GM18858 (cell line): ENCODE measurements around the gene TRAPPC3L.

Experiments
- ATAC-seq: cut with Tn5 transposase; IDR thresholded peaks from one replicate; pipeline ENCODE4 v1.9.1; 2021; ENCODE audit not compliant: unreplicated experiment

Gene TRAPPC3L

DNA sequence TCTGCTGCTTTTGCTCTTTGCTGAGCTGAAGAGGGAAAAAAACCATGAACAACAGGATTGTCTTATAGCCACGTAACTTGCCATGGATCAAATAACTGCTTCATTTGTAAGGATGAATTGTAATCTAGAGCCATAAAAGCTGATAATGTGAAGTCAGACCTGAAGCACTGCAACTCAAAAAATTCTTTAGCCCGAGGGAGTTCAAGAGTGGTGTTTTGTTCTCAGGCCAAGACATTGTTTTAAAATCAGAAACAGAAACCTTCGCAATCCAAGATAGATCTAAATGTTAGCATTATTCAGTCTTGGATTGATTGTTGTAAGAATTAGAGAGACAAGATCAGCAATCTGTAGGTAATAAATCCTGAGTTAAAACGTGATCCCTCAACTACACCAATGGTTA lies at the start of gene TRAPPC3L:
TSS of gene TRAPPC3L (minus strand) at position 34 of the 400 bp plus-strand sequence. CDS start 170 bp downstream, outside the sequence.
- no peak for ATAC-seq

DNA sequence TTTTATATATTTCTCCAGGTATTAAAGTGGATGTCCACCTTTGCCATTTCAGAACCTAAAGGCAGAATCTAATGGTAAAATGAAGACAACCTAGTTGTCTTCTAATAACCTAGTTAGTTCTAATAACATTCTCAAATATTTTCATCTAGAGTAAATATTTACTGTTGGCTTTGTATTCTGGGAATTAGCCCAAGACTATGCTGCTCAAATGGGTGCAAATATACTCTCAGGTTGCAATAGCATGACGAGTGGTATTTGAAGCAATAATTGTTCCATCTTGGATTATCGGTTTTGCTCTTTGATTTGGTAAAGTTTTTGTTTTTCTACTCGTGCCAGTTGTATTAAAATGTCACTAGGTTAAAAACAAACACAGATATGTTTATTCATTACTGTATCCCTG lies 49.8 kb upstream of the TRAPPC3L start:
- no peak for ATAC-seq

DNA sequence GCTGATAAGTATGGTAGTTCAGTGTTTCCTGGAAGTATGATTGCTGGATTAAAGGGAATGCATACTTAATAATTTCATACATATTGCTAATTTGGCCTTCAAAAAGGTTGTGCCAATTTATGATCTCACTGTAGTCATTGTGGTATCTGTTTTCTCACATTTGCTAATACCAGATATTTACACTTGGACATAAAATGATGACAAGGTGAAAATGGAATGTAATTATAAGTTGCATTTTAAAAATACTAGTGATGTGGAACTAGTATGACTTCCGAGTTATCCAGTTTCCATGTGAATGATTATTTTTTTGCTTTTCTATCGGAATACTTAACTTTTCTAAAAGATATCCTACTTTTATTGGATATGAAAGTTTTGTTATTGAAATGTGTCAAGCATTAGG lies 41.3 kb upstream of the TRAPPC3L start:
- ATAC-seq, result no peak

DNA sequence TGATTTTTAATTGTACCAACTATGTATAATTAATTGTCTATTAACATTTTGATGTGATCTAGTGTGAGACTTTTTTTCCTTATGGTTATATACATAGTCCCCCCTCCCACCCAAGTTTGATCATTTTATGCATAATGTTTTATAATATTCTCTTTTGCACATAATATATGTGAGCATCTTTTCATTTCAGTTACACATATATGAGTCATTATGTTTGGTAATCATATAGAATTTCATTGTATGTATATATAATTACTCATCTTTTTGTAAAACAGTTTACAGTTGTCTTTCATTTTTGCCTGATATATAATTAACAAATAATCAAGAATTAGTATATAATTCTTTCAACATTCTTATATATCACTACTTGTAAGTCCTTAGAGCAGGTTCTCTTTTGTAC lies 40.8 kb upstream of the TRAPPC3L start:
- no peak for ATAC-seq

DNA sequence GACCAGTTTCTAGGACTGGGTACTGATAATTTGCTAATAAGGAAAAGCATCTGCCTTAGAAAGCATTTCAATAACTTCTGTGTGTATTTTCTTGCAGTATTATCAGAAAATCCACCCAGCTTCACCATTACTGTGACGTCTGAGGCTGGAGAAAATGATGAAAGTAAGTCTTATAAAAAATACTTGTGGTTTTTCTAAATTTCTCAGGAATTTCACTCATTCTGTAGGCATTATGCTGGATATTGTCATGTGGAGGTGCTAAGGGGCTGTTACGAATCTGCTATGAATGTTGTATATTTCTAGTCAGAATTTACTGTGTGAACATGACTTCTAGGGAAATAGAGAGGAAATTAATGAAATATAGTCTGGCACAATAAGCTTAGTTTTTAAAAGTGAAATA lies 34.7 kb upstream of the TRAPPC3L start:
- ATAC-seq, result no peak

DNA sequence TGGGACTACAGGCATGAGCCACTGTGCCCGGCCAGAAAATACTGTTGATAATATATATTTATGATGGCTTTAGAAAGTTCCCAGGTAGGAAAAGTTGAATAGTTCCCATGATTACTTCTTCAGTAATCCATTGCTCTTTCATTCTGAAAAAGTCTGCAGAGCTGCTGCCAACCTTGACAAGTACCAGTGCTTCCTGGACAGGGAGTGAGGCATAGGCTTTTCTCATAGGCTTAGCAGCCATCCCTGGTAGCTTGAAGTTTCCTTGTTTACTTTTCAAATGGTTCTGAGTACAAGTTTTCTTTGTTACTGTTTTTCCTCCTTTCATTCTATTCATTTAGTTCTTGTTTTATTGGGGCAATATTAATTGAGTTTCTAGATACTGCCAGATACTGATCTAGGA lies 33.7 kb upstream of the TRAPPC3L start:
- ATAC-seq, result no peak

DNA sequence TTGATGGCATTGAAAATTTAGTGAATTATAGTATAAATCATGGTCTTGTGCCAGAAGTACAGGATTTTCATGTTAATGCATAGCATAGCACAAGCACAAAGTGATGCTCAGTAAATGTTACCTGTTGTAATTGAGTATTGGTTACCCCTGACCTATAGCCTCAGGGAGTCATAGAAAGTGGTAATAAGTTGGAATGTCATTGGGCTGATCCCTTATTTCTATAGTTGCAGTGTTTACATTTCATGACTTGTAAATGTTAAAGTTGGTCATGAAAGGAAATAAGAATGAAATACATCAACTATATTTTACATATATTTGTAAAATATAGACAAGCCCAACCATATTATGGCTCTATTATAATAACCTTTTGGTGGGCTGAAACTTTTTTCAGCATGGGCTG lies 32.9 kb upstream of the TRAPPC3L start:
- no peak for ATAC-seq

DNA sequence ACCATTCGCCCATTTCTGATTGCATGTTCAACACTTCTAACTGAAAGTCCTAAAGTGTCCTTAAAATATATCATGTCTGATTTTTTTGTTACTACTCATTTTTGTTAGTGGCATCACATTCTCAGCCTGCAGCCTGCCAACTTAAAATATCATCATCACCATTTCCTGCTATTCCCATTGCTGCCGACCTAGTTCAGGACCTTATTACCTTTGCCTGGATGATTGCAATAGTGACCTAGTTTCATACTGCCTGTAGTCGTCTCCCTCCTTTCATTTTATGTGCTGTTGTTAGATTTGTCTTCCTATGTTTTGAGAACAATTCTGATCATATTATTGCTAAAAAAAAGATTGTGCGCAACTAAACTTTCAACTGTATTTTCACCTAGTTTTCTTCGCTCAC lies 32.0 kb upstream of the TRAPPC3L start:
- ATAC-seq, result no peak

DNA sequence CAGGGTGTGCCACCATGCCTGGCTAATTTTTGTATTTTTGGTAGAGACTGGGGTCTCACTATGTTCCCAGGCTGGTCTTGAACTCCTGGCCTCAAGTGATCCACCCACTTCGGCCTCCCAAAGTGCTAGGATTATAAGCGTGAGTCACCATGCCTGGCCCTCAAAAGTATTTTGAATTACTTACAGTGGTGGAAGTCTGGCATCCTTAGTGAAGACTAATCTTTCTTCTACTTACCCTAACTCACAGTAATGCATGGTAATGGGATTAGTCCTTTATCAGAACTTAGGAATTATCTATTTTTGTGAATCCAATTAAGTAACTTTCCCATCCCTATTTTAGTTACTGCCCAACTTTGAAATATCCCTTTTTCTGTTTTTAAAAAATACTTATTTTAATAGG lies 29.7 kb upstream of the TRAPPC3L start:
- no peak for ATAC-seq

DNA sequence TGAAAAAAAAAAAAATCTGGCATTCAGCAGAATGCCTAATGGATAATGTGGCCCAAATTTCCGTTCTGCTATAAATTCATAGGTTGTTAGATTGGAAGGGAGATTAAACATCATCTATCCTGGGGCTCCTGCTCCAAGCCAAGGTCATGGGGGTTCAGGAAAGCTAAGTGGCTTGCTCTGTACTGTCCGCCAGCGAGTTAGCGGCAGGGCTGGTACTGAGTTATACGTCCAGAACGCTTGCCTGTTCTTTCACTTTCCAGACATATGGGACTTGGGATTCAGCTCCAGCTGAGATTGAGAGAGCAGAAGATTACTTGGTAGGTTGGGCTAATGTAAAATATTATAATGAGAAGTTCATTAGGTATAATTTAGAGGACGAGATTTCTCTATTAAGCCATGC lies 26.7 kb upstream of the TRAPPC3L start:
- ATAC-seq, result no peak

DNA sequence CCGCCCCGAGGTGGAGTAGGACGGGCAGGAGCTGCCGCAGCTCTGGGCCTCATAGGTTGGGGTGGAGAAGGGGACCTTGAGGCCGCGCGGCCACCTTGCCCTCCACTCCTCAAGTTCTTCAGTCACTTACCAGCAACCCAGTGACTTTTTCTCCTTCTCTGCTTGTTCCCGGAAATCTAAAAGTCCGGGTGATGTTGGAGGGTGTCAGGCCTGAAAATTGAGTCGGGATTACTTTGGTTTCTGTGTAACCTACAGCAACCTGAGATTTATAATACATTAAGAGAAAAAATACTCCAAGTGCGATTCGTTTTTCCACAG lies 26.2 kb upstream of the TRAPPC3L start:
- ATAC-seq, result no peak

DNA sequence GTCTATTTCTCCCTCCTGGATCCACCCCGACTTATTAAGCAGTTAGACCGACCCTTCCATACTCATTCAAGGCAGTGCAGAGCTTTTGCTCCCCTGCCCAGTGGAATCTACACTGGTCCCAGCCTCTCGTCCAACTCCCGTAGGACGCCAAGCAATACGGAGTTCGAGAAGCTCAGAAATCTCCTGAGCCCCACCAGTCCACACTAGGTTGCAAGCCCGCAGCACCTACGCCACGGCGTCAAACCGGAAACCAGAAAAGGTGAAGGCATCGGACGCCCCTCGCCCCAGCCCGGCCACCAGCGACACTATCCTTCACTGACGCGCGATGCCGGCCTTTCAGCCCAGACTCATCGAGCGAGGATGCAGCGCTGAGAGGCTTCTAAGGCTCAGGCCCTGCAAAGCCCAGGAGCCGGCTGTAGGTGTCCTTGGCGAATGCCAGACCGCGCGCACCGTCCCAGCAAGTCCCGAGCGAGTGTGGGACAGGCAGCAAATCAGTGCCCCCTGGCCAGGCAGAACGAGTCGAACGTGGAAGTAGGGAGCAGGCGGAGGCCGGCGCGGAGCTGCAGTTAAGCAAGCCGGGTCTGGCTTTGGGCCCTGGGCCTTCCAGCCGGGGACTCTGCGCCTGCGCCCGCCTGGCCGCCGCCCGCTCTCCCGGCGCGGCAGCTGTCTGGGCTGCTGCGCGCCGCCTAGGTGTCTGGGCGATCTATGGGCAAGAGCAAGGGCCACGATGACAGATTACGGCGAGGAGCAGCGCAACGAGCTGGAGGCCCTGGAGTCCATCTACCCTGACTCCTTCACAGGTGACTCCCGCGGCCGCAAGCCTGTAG lies 25.6 kb upstream of the TRAPPC3L start, which contains the start of gene RWDD1:
TSS of gene RWDD1 (plus strand) at position 649 of the 827 bp plus-strand sequence. CDS start at position 728, 79 bp downstream.
- ATAC-seq, result peak; percentile 93

DNA sequence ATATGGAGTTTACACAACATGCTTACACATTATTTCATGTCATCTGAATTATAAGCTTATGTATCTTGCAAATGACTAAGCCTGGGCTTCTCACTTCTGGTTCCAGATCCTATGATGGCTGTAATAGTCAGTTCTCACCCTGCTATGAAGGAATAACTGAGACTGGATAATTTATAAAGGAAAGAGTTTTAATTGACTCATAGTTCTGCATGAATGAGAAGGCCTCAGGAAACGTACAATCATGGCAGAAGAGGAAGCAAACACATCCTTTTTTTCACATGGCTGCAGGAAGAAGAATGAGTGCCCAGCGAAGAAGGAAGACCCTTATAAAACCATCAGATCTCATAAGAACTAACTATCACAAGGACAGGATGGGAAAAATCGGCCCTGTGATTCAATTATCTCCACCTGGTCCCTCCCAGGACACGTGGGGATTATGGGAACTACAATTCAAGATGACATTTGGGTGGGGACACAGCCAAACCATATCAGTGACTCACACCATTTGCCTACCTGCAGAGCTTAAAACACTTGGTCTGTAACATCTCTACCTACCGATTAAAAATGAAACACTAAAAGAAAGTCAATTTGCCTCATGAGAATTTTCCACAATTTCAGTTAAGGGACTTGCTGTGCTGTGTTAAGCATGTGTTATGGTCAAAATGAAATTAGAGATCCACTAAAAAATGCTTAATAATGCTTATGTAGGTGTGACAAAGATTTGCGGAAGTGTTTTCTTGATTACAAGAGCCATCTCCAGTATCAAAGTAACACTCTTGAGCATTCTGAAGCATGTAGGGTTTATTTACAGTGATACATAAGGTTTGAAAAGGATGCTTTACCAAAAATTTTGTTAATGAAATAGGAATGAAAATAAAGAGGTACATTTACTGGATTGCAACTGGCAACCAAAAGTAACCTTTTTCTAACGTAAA lies 23.6 kb upstream of the TRAPPC3L start:
- ATAC-seq, result no peak

DNA sequence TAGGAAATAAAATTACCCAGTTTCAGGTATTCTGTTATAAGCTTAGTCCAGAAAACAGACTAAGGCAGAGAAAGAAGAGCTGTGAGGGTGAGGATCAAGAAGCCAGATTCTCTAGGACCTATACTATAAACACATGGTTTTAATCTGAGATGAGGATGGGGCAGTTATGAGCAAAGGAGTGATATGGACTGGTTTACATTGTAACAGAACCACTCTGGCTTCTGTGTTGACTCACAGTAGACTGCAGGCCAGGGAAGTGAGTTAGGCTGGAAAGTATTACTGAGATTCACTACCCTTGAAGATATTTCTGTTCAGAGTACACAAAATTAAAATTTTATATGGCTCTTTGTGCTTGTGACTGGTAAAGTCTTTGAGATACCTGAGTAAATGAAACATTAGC lies 22.6 kb upstream of the TRAPPC3L start:
- no peak for ATAC-seq

DNA sequence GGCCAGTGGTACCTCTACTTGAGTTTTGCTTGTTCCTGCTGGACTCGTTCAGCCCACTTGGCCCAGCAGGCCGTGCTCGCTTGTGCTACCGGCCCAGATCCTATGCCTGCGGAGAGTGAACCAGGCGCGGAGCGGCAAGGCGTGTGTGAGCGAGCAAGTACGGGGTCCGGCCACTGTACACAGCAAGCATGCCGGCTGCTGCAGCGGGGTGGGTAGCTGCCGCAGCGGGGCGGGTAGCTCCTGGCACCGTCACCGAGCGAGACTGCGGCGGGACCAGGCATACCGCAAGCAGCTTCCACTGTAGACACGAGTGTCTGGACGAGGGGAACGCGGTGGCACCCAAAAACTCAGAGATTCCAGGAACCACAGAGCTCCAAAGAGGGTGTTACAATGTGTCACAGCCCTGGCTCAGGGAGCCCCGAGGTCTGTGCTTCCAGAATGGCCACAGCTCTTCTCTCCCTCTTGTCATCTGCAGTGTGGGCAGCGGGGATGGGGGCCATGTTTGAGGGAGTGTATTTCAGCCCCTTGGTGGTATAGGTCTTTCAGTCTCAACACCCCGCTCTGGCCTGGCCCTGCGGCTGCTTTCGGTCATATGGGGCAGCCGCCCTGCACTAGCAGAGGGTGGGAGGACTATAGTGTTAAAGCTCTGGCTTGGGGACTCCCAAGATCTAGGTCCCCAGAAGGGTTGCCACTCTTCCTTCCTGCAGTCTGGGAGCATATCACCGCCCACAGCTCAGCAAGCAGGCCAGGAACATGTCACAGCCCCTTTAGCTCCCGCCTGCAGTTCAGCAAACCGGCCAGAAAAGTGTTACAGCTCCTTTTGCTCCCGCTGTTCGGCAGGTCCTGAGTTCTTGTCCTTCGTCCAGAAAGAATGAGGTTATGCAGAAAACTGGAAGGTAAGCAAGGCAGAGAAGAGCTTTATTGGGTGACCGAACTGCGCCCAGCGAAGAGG lies 19.7 kb upstream of the TRAPPC3L start:
- no peak for ATAC-seq

DNA sequence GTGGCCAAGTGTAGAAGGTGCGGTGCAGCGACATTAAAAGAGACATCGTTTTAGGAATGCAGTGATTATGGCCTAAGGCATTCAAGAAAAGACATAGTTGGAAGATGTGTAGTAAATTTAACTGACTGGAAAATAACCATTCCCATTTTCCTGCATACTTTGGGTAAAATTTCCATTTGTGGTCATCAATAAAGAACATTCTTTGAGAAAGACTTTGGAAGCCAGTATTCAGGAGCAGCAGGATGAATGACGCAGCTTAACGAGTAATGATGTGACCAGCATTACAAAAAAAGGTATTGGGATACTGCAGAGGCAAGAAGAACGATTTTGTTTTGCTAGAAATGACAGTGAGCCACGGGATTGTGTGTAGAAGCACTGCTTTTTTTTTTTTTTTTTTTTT lies 18.8 kb upstream of the TRAPPC3L start:
- ATAC-seq, result no peak

DNA sequence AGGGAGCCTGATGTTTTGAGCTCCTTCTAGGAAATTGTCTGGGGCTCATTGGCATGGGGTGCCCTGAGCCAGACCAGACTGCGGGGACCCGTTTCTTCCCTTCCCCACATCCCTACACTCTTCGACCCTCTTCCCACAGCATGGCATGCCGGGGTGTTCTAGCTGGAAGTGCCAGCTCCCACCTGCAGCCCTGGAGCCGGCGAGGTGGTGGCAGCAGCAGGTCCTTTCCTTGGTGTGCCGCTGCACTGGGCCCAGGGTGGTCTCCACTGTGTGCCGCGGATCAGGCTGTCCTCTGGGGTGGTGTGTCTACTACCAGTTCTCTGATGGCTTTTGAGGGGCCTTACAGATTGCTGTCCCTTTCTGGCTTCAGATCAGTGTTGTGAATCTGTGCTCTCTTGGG lies 18.3 kb upstream of the TRAPPC3L start:
- ATAC-seq, result no peak

DNA sequence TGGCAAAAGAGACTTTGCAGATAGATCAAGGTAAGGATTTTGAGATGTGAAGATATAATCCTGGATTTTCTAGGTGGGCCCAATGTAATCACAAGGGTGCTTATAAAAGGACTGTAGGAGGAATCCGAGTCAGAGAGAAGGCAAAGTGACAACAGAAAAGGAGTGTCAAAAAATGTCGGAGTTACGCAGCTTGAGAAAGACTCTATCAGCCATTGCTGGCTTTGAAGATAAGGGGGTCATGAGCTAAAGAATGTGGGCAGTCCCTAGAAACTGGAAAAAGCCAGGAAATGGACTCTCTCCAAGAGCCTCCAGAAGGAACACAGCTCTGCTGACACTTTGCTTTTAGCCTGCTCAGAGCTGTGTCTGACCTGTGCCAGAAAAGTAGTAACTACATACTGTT lies 17.1 kb upstream of the TRAPPC3L start:
- no peak for ATAC-seq

DNA sequence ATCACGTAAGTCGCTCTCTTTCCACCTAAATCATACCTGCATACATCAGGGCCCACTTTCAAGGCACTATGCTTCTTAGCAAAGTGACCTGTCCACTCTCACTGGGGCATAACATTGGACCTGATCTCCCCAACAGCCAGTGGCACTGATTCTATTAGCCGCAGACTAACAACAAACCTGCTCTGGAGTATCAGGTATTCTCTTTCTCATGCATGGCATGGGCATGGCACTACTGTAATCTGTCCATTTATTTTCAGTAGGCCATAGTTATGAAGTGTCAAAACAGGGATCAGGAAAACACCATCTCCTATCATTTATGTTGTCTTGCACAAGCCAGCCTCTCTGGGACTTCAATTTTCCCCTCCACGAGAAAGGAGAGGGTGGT lies 16.5 kb upstream of the TRAPPC3L start:
- ATAC-seq, result no peak

DNA sequence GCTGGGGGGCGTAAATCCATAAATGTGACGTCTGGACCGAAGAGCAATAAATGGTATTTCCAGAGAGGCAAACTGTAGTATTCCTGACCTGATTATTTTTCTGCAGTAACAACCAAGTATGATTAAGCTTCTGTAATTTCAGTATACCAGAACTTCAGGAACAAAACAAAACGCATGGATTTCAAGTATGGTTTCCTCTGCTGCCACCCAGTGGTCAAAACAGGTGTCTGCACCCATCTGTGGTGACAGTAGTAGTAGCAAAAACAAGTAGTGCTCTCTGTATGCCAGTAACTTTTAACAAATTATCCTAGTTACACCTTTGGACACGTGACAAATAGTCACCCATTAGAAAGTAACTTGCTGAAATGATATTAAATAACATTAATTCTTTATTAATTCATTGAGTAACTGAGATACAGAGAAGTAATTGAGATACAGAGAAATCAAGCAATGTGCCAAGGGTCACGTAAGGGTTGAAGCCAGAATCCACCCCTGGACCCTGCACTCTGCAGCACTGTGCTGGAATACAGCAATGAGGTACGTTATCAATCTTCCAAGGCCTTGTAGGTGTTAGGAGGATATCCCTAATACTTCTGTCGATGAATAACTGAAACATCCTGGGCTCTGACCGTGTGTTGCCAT lies 16.0 kb upstream of the TRAPPC3L start:
- ATAC-seq, result peak; percentile 73
